Adrenal gland (tissue), 12 donors: ENCODE results near the gene SPATA31C1. TPM values are rescaled to one million over a fixed set of nuclear protein-coding genes. Genes with fewer than 3 reads are reported as not detected.
A peak's percentile ranks its signal among the peaks of the same experiment; 100 is the strongest.

Experiments used
- DNase-seq, 7 donors: peaks; one replicate each; pipeline ENCODE4 v3.0.0-alpha.2; 2019 to 2020
- H3K27ac ChIP-seq, 5 donors: fragments of 200-600 bp; sonication (generic) in 4 of 5; 1 replicate in 3 of 5; 2 replicates in 2 of 5; pipeline versions ENCODE4 v1.5.1 to v1.8.0; 2016 to 2020; ENCODE audit warnings: mild to moderate bottlenecking in 1 of 5
- H3K27me3 ChIP-seq: fragments of 200-600 bp; 2 replicates; pipeline ENCODE4 v1.8.0; 2021
- H3K36me3 ChIP-seq, 2 donors: fragments of 200-600 bp; replicated peaks in 1 of 2; 1 replicate in 1 of 2; 2 replicates in 1 of 2; pipeline versions ENCODE4 v1.5.1 to v1.8.0; 2018 to 2022
- H3K4me1 ChIP-seq, 2 donors: fragments of 200-600 bp; replicated peaks in 1 of 2; 1 replicate in 1 of 2; 2 replicates in 1 of 2; pipeline versions ENCODE4 v1.5.1 to v1.8.0; 2018 to 2021
- H3K4me3 ChIP-seq, 4 donors: fragments of 200-600 bp; sonication (generic) in 3 of 4; one replicate each; pipeline ENCODE4 v1.5.1; 2016 to 2018
- H3K9me3 ChIP-seq, 3 donors: fragments of 200-600 bp; sonication (generic) in 1 of 3; replicated peaks in 1 of 3; 1 replicate in 2 of 3; 2 replicates in 1 of 3; pipeline versions ENCODE4 v1.5.1 to v1.8.0; 2016 to 2021
- CTCF ChIP-seq, 6 experiments: fragments of 450-650 bp in 4 of 6; fragments of 200-600 bp in 2 of 6; sonication (generic) in 1 of 6; IDR thresholded peaks; 1 replicate in 5 of 6; 2 replicates in 1 of 6; pipeline versions ENCODE4 v1.5.1 to v1.8.0; 2016 to 2021; ENCODE audit warnings: antibody characterized with exemption in 6 of 6, mild to moderate bottlenecking in 2 of 6, moderate library complexity in 1 of 6
- POLR2A ChIP-seq, 2 donors: fragments of 450-650 bp; IDR thresholded peaks; one replicate each; pipeline ENCODE4 v1.6.1; 2017; ENCODE audit warnings: antibody characterized with exemption in 2 of 2, mild to moderate bottlenecking in 2 of 2, moderate library complexity in 1 of 2
- whole genome bisulfite sequencing, 4 donors: extraction: QIAGEN DNeasy Blood & Tissue Kit in 2 of 4; methylation state at CpG; one replicate each; pipeline versions ENCODE4 v1.1.5 to v1.1.7; 2013 to 2017; 5-methylcytosine and 5-hydroxymethylcytosine counted together
- intact Hi-C, 2 donors: fragments of 100-400 bp; cut with DNase I; formaldehyde crosslinking; loops; one replicate each; pipeline versions ENCODE4 v1.14.1 to v1.15.0; 2022 to 2023
- polyA plus RNA-seq, 3 donors: library from polyadenylated mRNA; stranded (reverse); fragments of 200-250 nt in 2 of 3; fragments of 350-450 nt in 1 of 3; fragmentation: Illumina TruSeq in 1 of 3; extraction: RNeasy Lipid Tissue Mini Kit (QIAGEN cat#74804) in 1 of 3; gene quantifications; one replicate each; pipeline ENCODE4 v1.2.3, GENCODE V29; 2013 to 2014
- total RNA-seq, 9 donors: library from RNA; depleted of rRNA in 4 of 9; stranded (reverse); fragments of >200 nt in 4 of 9; fragments of 120-200 nt in 1 of 9; fragmentation: NEBNext Ultra II Directional in 1 of 9; extraction: Animal tissue kit (Norgen Biotek cat#: 25700) in 1 of 9; gene quantifications; one replicate each; pipeline versions ENCODE4 v1.1.0 to v1.2.4, GENCODE V29; 2013 to 2023
- donor health status: healthy with polysubstance abuse.
- donor health status: Bipolar disorder and iron deficiency.
- donor health status: DM: yes; HTN: yes; CAD: no.
- donor health status: DM: no; HTN: no; CAD: no.
- donor health status: DM: no; HTN: no; CAD: no.
- donor health status: DM: yes; HTN: yes; CAD: no.

Gene SPATA31C1
- total and polyA plus RNA-seq, 12 donors, result not detected

- no peak overlapping the region for H3K27ac ChIP-seq
- intact Hi-C loops, result no loop called here
- no peak overlapping the region for H3K4me3 ChIP-seq
- no peak for DNase-seq
- no peaks in the 10 kb centered on the region for H3K27me3 ChIP-seq
- peaks cover 0 to under 1% (median 0%) of the 10 kb centered on the region in 3 donors for H3K9me3 ChIP-seq
- no peaks in the 10 kb centered on the region for H3K36me3 ChIP-seq
- H3K4me1 ChIP-seq, result no peaks in the 10 kb centered on the region
- 86 to 91% (median 87%) methylated on average over 7 to 21 of the region's 21 CpGs for WGBS, 4 donors
- TF ChIP-seq CTCF (IDR thresholded peaks at IDR 0.05), result no peak
- no peak for TF ChIP-seq POLR2A (IDR thresholded peaks at IDR 0.05)
Observed at GRCh38 chr9:87944096-87944495, 26.3 kb downstream of the SPATA31C1 start.

GRCh38 chr9:87944682-87945081, 26.9 kb downstream of the SPATA31C1 start:
- H3K4me3 ChIP-seq, result no peak overlapping the region
- TF ChIP-seq CTCF (IDR thresholded peaks at IDR 0.05), result no peak
- no peak for TF ChIP-seq POLR2A (IDR thresholded peaks at IDR 0.05)
- intact Hi-C loops, result no loop called here
- 11 to 56% (median 51%) methylated on average over 11 to 21 of the region's 21 CpGs for WGBS, 4 donors
- no peaks in the 10 kb centered on the region for H3K27me3 ChIP-seq
- DNase-seq, result no peak
- H3K9me3 ChIP-seq, result peaks cover 0 to 5% (median 0%) of the 10 kb centered on the region in 3 donors
- H3K27ac ChIP-seq, result no peak overlapping the region
- no peaks in the 10 kb centered on the region for H3K4me1 ChIP-seq
- H3K36me3 ChIP-seq, result no peaks in the 10 kb centered on the region

- no peak for TF ChIP-seq CTCF (IDR thresholded peaks at IDR 0.05)
- TF ChIP-seq POLR2A (IDR thresholded peaks at IDR 0.05), result no peak
- H3K36me3 ChIP-seq, result no peaks in the 10 kb centered on the region
- intact Hi-C loops, result loop anchor here in 1 of 2 donors (5.0 kb wide), 2 partner anchors 92 to 627 kb away; no protein-coding TSS in a partner anchor
Observed at GRCh38 chr9:87950296-87950695, 32.5 kb downstream of the SPATA31C1 start.

GRCh38 chr9:87950765-87951488, 33.2 kb downstream of the SPATA31C1 start:
- Histone ChIP-seq H3K36me3 (no peaks in the 10 kb centered on the region), H3K4me1 (no peaks in the 10 kb centered on the region), H3K9me3 (peaks cover 0 to 5% (median 0%) of the 10 kb centered on the region in 3 donors), H3K27ac (no peak overlapping the region), H3K27me3 (no peaks in the 10 kb centered on the region), H3K4me3 (no peak overlapping the region)
- DNase-seq, result no peak
- intact Hi-C loops, result loop anchor here in 1 of 2 donors (5.0 kb wide), 2 partner anchors 91 to 626 kb away; no protein-coding TSS in a partner anchor
- 69 to 79% (median 72%) methylated on average over 4 of the region's 4 CpGs for WGBS, 4 donors
- TF ChIP-seq CTCF (IDR thresholded peaks at IDR 0.05) (peak; percentile 36 to 77 (median 62)), POLR2A (IDR thresholded peaks at IDR 0.05) (no peak)

More at GRCh38 chr9:87950296-87950695, 32.5 kb downstream of the SPATA31C1 start:
- Histone ChIP-seq H3K27ac (no peak overlapping the region), H3K9me3 (peaks cover 0 to 5% (median 0%) of the 10 kb centered on the region in 3 donors), H3K4me3 (no peak overlapping the region), H3K27me3 (no peaks in the 10 kb centered on the region), H3K4me1 (no peaks in the 10 kb centered on the region)
- 39 to 58% (median 42%) methylated on average over 1 of the region's 1 CpG for WGBS, 4 donors
- DNase-seq, result no peak
